Activated T-cell treated with anti-CD3 and anti-CD28 coated beads, Interleukin-2, amount 50 U/mL, for 72 hours (primary cell): ENCODE measurements around the gene RPS16. TPM values are rescaled to one million over a fixed set of nuclear protein-coding genes. Genes with fewer than 3 reads are reported as not detected.
A peak's percentile ranks its signal among the peaks of the same experiment; 100 is the strongest.
"Not testable (repeated sequence)": the region's sequence is repeated elsewhere in the genome, so short reads cannot be mapped to it uniquely, and the experiment has no call there.

Experiments used
- ATAC-seq, 2 donors: fragments of 150-1000 bp; cut with Tn5 transposase; replicated peaks in 1 of 2; 2 replicates each; pipeline ENCODE4 v1.10.0; 2021; ENCODE audit warnings: moderate library complexity in 2 of 2, mild to moderate bottlenecking in 1 of 2
- DNase-seq, 2 donors: peaks; one replicate each; pipeline ENCODE4 v3.0.0; 2021 to 2022; ENCODE audit warnings: mixed read lengths in 1 of 2
- H3K27ac Mint-ChIP-seq: one replicate; pipeline ENCODE4 v1.8.0; 2022; ENCODE audit warnings: mild to moderate bottlenecking, moderate library complexity, mixed read lengths
- H3K27me3 Mint-ChIP-seq: one replicate; pipeline ENCODE4 v1.8.0; 2022; ENCODE audit warnings: low read depth, mixed read lengths
- H3K36me3 Mint-ChIP-seq, 2 donors: one replicate each; pipeline ENCODE4 v1.8.0; 2022; ENCODE audit warnings: mixed read lengths in 2 of 2, mild to moderate bottlenecking in 1 of 2; ENCODE audit not compliant: insufficient read depth in 2 of 2
- H3K4me1 Mint-ChIP-seq: one replicate; pipeline ENCODE4 v1.8.0; 2022; ENCODE audit warnings: low read depth, mixed read lengths
- H3K4me3 Mint-ChIP-seq, 2 donors: one replicate each; pipeline ENCODE4 v1.8.0; 2022; ENCODE audit warnings: mild to moderate bottlenecking in 2 of 2, mixed read lengths in 2 of 2, moderate library complexity in 2 of 2
- H3K9me3 Mint-ChIP-seq, 2 donors: one replicate each; pipeline ENCODE4 v1.8.0; 2022; ENCODE audit warnings: mixed read lengths in 2 of 2
- total RNA-seq, 2 donors: library from RNA; stranded (reverse); gene quantifications; one replicate each; pipeline ENCODE4 v1.2.3, GENCODE V29; 2022

RPS16 gene
- 1,000 to 10,000 TPM; 3,177 to 3,644 TPM for total RNA-seq

DNA sequence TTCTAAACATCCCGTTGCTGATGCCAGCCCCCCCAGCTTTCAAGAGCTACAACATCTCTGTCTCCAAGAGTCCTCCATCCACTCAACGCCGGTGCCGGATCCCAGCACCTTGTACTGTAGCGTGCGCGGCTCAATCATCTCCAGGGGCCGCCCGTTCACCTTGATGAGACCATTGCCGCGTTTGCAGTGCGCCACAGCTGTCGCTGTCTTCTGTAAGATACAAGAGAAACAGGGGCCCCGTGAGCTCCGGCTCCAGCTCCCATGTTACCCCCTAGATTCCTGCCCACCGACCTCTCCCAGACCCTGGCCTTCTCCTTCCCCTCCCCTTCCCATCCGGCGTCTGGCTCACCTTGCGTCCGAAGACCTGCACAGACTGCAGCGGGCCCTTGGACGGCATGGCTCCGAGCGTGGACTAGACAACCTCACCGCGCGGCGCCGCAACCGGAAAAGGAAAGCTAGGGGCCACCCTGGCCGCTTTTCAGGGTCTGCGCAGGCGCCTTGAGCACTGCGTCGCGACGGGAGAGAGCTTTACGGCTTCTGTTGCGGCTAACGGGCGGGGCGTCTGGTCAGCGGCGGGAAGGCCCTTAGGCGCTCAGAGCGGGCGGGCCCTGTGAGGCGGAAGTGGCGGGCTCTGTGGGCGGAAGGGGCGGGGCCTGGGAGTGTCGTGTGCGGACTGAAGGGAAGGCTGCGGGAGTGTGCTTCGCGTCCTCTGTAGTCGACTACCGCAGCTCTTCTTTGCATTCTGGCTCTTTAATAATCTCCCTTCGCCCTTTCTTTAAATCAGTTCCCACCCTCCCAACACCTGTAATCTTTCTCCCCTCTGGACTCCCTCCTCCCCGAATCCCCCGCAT is at the start of gene RPS16:
Gene RPS16, minus strand, starts transcription at position 451 of the 851 bp plus-strand sequence. Its CDS starts 54 bp downstream, at position 397.
- Mint-ChIP-seq H3K27ac (peak within 1 kb of the TSS; percentile 97), H3K4me3 (peak within 1 kb of the TSS; percentile 99), H3K36me3 (peaks cover 20 to 26% of the 10 kb centered on the region in 2 donors), H3K27me3 (no peaks in the 10 kb centered on the region), H3K4me1 (peaks cover 70% of the 10 kb centered on the region), H3K9me3 (no peaks in the 10 kb centered on the region)
- DNase-seq (peak; percentile 100), ATAC-seq (peak; percentile 90)

DNA sequence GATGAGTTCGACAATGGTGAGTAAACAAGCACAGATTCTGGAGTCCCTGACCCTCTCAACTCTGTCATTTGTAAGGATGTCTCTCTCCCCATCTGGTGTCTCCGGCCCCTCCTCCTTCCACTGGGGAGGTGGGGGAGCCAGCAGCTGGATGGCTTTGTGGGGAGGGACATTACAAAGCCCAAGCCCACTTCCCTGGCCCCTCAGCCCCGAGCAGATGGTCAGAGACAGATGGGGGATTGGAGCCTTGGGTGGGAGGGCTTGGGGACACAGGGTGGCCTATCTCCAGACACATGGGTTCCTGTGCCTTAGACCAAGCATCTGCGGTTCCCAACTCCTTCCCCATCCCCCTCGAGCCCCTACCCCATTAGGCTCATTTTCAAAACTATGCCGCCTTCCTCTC is 47.4 kb upstream of the RPS16 start:
- peak overlapping the region; percentile 35 to 94 for H3K4me3 Mint-ChIP-seq
- ATAC-seq, result no peak
- peaks cover 0 to 13% of the 10 kb centered on the region in 2 donors for H3K36me3 Mint-ChIP-seq
- DNase-seq, result no peak
- peak overlapping the region; percentile 31 for H3K27ac Mint-ChIP-seq
- no peaks in the 10 kb centered on the region for H3K9me3 Mint-ChIP-seq
- peaks cover 26% of the 10 kb centered on the region for H3K4me1 Mint-ChIP-seq
- no peaks in the 10 kb centered on the region for H3K27me3 Mint-ChIP-seq

DNA sequence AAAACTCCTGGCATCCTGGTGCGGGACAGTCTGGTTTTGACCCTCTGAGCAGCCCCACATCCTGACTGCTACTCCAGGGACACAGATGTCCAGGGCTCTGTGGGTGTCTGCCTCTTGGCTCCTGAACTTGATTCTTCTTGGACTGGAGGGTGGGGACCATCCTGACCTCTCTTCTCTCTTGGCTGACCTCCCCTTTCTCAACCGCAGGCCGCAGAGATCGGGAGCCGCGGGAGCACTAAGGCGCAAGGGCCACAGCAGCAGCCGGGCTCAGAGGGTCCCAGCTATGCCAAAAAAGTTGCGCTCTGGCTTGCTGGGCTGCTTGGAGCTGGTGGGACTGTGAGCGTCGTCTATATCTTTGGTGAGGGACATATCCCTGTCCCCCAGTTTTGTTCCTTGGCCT is 45.9 kb upstream of the RPS16 start:
- peaks cover under 1 to 9% of the 10 kb centered on the region in 2 donors for H3K36me3 Mint-ChIP-seq
- no peak for ATAC-seq
- peak overlapping the region; percentile 94 to 97 for H3K4me3 Mint-ChIP-seq

DNA sequence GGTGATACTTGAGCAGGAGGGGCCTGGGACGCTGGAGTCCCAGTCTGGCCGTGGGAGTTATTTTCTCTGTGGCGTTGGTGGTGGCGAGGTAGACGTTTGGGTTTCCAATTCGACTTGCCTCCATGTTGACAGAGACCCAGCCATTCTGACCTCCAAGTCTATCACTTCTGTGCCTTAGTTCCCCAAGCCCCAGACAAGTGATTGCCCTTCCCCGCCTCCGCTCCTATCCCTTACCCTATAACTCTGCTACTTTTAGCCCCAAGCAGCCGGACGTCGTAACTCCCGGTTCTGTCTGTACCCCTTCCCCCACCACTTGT is 45.4 kb upstream of the RPS16 start:
- DNase-seq (no peak), ATAC-seq (no peak)
- H3K27me3 Mint-ChIP-seq, result no peaks in the 10 kb centered on the region
- peaks cover 2 to 8% of the 10 kb centered on the region in 2 donors for H3K36me3 Mint-ChIP-seq
- peak overlapping the region; percentile 84 for H3K27ac Mint-ChIP-seq
- peak overlapping the region; percentile 94 to 97 for H3K4me3 Mint-ChIP-seq
- H3K9me3 Mint-ChIP-seq, result no peaks in the 10 kb centered on the region
- H3K4me1 Mint-ChIP-seq, result peaks cover 26% of the 10 kb centered on the region

More for the DNA sequence above, 45.9 kb upstream of the RPS16 start:
- H3K27me3 Mint-ChIP-seq, result no peaks in the 10 kb centered on the region
- peak overlapping the region; percentile 84 for H3K27ac Mint-ChIP-seq
- no peaks in the 10 kb centered on the region for H3K9me3 Mint-ChIP-seq
- no peak for DNase-seq
- H3K4me1 Mint-ChIP-seq, result peaks cover 26% of the 10 kb centered on the region

- ATAC-seq (peak; percentile 94 to 95), DNase-seq (peak; percentile 98 to 99)
- Mint-ChIP-seq H3K4me3 (peak within 1 kb of the TSS; percentile 94 to 97), H3K27me3 (no peaks in the 10 kb centered on the region), H3K4me1 (peaks cover 26% of the 10 kb centered on the region), H3K36me3 (peaks cover 2 to 12% of the 10 kb centered on the region in 2 donors), H3K27ac (peak within 1 kb of the TSS; percentile 96), H3K9me3 (no peaks in the 10 kb centered on the region)
Measured at GRCh38 chr19:39480337-39481228, 44.8 kb upstream of the RPS16 start, which contains the start of gene TIMM50. Gene TIMM50, plus strand, starts transcription at chr19:39480838. Its CDS starts 16 bp downstream, at chr19:39480854.

DNA sequence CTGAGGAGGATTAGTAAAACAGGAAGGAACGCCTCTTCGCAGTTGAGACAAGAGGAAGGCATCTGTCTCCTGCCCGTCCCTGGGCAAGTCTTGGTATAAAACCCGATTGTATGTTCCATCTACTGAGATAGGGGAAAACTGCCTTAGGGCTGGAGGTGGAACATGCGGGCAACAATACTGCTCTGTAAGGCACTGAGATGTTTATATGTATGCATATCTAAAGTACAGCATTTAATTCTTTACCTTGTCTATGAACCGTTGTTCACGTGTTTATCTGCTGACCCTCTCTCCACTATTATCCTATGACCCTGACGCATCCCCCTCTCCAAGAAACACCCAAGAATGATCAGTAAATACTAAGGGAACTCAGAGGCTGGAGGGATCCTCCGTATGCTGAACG is 44.2 kb upstream of the RPS16 start:
- no peak for DNase-seq
- Mint-ChIP-seq H3K27me3 (no peaks in the 10 kb centered on the region), H3K4me3 (peak overlapping the region; percentile 94 to 97), H3K4me1 (peaks cover 26% of the 10 kb centered on the region), H3K27ac (peak overlapping the region; percentile 96), H3K9me3 (no peaks in the 10 kb centered on the region), H3K36me3 (peaks cover 2 to 17% of the 10 kb centered on the region in 2 donors)
- no peak for ATAC-seq

DNA sequence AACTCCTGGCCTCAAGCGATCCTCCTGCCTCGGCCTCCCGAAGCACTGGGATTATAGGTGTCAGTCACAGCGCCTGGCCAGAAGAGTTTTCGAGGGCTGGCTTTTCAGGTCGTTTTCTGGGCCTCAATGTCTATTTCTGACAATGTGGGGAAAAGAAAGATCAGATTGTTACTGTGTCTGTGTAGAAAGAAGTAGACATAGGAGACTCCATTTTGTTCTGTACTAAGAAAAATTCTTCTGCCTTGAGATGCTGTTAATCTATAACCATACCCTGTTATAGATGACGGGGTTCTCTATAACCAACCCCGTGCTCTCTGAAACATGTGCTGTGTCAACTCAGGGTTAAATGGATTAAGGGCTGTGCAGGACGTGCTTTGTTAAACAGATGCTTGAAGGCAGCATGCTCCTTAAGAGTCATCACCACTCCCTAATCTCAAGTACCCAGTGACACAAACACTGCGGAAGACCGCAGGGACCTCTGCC is 43.6 kb upstream of the RPS16 start:
- not testable (repeated sequence) for H3K9me3 Mint-ChIP-seq, H3K27me3 Mint-ChIP-seq, DNase-seq, ATAC-seq, H3K27ac Mint-ChIP-seq
- Mint-ChIP-seq H3K4me3 (peak overlapping the region; percentile 94 to 97), H3K36me3 (peaks cover 5 to 22% of the 10 kb centered on the region in 2 donors), H3K4me1 (peaks cover 26% of the 10 kb centered on the region)

- Mint-ChIP-seq H3K27me3 (no peaks in the 10 kb centered on the region), H3K4me1 (peaks cover 25% of the 10 kb centered on the region), H3K27ac (no peak overlapping the region), H3K9me3 (no peaks in the 10 kb centered on the region), H3K4me3 (no peak overlapping the region), H3K36me3 (peaks cover 11 to 33% of the 10 kb centered on the region in 2 donors)
- ATAC-seq (no peak), DNase-seq (no peak)
Measured at GRCh38 chr19:39475748-39476147, 40.0 kb upstream of the RPS16 start.

GRCh38 chr19:39474139-39474620 is 38.4 kb upstream of the RPS16 start:
- DNase-seq, result peak; percentile 73 to 77
- Mint-ChIP-seq H3K27me3 (no peaks in the 10 kb centered on the region), H3K4me1 (peaks cover 29% of the 10 kb centered on the region), H3K4me3 (no peak overlapping the region), H3K36me3 (peaks cover 15 to 46% of the 10 kb centered on the region in 2 donors), H3K27ac (no peak overlapping the region), H3K9me3 (no peaks in the 10 kb centered on the region)
- ATAC-seq, result peak; percentile 56 to 71

DNA sequence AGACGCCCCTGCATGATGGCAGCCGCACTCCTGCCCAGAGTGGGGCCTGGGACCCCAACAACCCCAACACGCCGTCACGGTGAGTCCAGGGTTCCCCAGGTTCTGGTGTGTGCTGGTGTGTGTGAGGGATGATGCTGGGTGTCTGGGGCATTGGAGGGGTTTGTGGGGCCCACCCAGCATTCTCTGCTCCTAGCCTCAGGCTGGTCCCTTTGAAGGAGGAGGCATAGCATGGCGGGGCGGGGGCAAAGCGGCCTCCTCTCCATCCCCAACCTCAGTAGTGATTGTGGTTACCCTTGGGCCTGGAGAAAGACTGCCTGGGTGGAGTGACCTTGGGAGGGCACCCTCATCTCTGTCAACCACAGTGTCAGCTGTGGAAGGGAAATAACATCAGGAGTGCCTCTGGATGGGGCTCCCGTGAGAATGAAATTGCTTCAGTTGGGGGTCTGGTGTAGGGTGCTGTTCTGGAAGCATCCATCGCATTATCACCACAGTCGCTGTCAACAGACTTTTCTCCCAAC is 37.8 kb upstream of the RPS16 start:
- peaks cover 17 to 46% of the 10 kb centered on the region in 2 donors for H3K36me3 Mint-ChIP-seq
- no peak overlapping the region for H3K27ac Mint-ChIP-seq
- no peaks in the 10 kb centered on the region for H3K27me3 Mint-ChIP-seq
- ATAC-seq, result no peak
- DNase-seq, result no peak
- no peak overlapping the region for H3K4me3 Mint-ChIP-seq
- H3K9me3 Mint-ChIP-seq, result no peaks in the 10 kb centered on the region
- peaks cover 29% of the 10 kb centered on the region for H3K4me1 Mint-ChIP-seq

- Mint-ChIP-seq H3K4me3 (no peak overlapping the region), H3K36me3 (peaks cover 17 to 48% of the 10 kb centered on the region in 2 donors), H3K9me3 (no peaks in the 10 kb centered on the region), H3K4me1 (peaks cover 29% of the 10 kb centered on the region), H3K27ac (no peak overlapping the region), H3K27me3 (no peaks in the 10 kb centered on the region)
- ATAC-seq, result no peak
- no peak for DNase-seq
Measured at GRCh38 chr19:39472746-39473442, 37.1 kb upstream of the RPS16 start.
